ENCODE measurements around the gene VILL. TPM values are rescaled to one million over a fixed set of nuclear protein-coding genes. Genes with fewer than 3 reads are reported as not detected.

The VILL gene
- total RNA-seq, 4 donors from 2014 or later, result 5.5 to 13.0 (median 9.5) TPM

GRCh38 chr3:37943631-37944314, 46.8 kb upstream of the VILL start:
- 87 to 93% methylated on average over 8 of the region's 8 CpGs for WGBS, 2 donors
- H3K27ac ChIP-seq, result no peak overlapping the region
- H3K4me1 ChIP-seq, result peaks cover 42% of the 10 kb centered on the region in 2 donors
- H3K4me3 ChIP-seq (replicated peaks in 1 of 3), result no peak overlapping the region
- intact Hi-C loops (cut with DNase I), result no loop called here
- DNase-seq, result no peak
- no peaks in the 10 kb centered on the region for H3K9me3 ChIP-seq
- no peaks in the 10 kb centered on the region for H3K36me3 ChIP-seq
- H3K27me3 ChIP-seq, result no peaks in the 10 kb centered on the region
- TF ChIP-seq CTCF (IDR thresholded peaks at IDR 0.05), result no peak
- TF ChIP-seq POLR2A (IDR thresholded peaks at IDR 0.05), result no peak

- no peak overlapping the region for H3K4me3 ChIP-seq (replicated peaks in 1 of 3)
- WGBS, 2 donors, result 48 to 73% methylated on average over 2 of the region's 2 CpGs
- intact Hi-C loops (cut with DNase I), result no loop called here
- H3K27me3 ChIP-seq, result no peaks in the 10 kb centered on the region
- no peak for DNase-seq
- H3K36me3 ChIP-seq, result no peaks in the 10 kb centered on the region
- no peaks in the 10 kb centered on the region for H3K9me3 ChIP-seq
- peaks cover 42% of the 10 kb centered on the region in 2 donors for H3K4me1 ChIP-seq
- H3K27ac ChIP-seq, result peak overlapping the region in 2 of 3 donors; percentile 35 to 81
- TF ChIP-seq CTCF (IDR thresholded peaks at IDR 0.05) (no peak), POLR2A (IDR thresholded peaks at IDR 0.05) (no peak)
These were observed 46.2 kb upstream of the VILL start for GRCh38 chr3:37944391-37944842.

- Histone ChIP-seq H3K27me3 (no peaks in the 10 kb centered on the region), H3K27ac (peak overlapping the region; percentile 71 to 81 (median 71)), H3K4me1 (peaks cover 42% of the 10 kb centered on the region in 2 donors), H3K4me3 (replicated peaks in 1 of 3) (no peak overlapping the region), H3K36me3 (no peaks in the 10 kb centered on the region), H3K9me3 (no peaks in the 10 kb centered on the region)
- intact Hi-C loops (cut with DNase I), result no loop called here
- peak; percentile 14 to 26 for DNase-seq
- no peak for TF ChIP-seq POLR2A (IDR thresholded peaks at IDR 0.05)
- no peak for TF ChIP-seq CTCF (IDR thresholded peaks at IDR 0.05)
- 51 to 52% methylated on average over 6 of the region's 6 CpGs for WGBS, 2 donors
These were observed 45.3 kb upstream of the VILL start for GRCh38 chr3:37945156-37945806.

GRCh38 chr3:37945807-37946530, 44.6 kb upstream of the VILL start:
- intact Hi-C loops (cut with DNase I), result no loop called here
- peak; percentile 66 to 79 for DNase-seq
- 32 to 35% methylated on average over 8 of the region's 8 CpGs for WGBS, 2 donors
- Histone ChIP-seq H3K4me3 (replicated peaks in 1 of 3) (no peak overlapping the region), H3K4me1 (peaks cover 42% of the 10 kb centered on the region in 2 donors), H3K27me3 (no peaks in the 10 kb centered on the region), H3K9me3 (no peaks in the 10 kb centered on the region), H3K36me3 (no peaks in the 10 kb centered on the region), H3K27ac (peak overlapping the region; percentile 71 to 81 (median 71))
- no peak for TF ChIP-seq CTCF (IDR thresholded peaks at IDR 0.05)
- no peak for TF ChIP-seq POLR2A (IDR thresholded peaks at IDR 0.05)
